ENCODE data around the gene GRK1. TPM values are rescaled to one million over a fixed set of nuclear protein-coding genes. Genes with fewer than 3 reads are reported as not detected.

Gene GRK1
- total RNA-seq, 3 donors from 2014 or later, result not detected

DNA sequence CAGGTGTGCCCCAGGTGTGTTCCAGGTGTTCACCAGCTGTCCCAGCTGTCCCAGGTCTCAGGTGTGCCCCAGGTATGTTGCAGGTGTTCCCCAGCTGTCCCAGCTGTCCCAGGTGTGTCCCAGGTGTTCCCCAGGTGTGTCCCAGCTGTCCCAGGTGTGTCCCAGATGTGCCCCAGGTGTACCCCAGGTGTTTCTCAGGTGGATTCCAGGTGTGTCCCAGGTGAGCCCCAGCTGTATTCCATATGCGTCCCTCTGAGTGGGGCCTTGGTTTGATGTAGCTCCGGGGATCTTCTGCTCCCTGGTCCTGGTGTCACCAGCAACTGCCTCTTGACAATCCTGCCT, 719 bp upstream of the GRK1 start:
- peaks cover 2 to 4% of the 10 kb centered on the region in 2 donors for H3K9me3 ChIP-seq

DNA sequence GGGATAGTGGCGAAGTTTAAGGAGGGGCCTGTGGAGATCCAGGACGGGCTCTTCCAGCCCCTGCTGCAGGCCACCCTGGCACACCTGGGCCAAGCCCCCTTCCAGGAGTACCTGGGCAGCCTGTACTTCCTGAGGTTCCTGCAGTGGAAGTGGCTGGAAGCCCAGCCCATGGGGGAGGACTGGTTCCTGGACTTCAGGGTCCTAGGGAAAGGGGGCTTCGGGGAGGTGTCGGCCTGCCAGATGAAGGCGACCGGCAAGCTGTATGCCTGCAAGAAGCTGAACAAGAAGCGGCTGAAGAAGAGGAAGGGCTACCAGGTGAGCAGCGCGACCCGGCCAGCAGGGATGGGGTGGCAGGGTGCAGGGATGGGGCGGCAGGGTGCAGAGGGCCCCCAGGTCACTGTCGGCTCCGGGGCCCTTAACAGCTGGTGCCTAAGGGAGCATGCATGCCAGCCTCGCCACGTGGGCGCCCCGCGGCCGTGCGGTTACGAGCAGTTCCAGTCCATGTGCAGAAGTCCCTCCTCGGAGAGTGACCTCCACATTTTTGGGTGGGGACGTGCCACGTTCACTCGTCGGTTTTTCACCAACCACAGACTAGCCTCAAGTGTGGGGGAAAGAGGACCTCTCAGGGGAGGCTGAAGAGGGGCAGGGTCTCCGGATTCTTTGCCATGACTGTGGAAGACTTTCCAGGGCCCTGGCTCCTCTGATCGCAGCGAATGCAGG, 912 bp downstream of the GRK1 start:
- no peak overlapping the region for H3K4me3 ChIP-seq
- H3K36me3 ChIP-seq, result no peaks in the 10 kb centered on the region
- H3K9me3 ChIP-seq, result no peaks in the 10 kb centered on the region
- TF ChIP-seq POLR2A (IDR thresholded peaks at IDR 0.05), result no peak
- H3K27me3 ChIP-seq, result no peaks in the 10 kb centered on the region
- H3K4me1 ChIP-seq, result no peaks in the 10 kb centered on the region
- peak in 1 of 2 donors; percentile 43 for DNase-seq (ENCODE audit: low spot score in 2 of 2)
- no peak overlapping the region for H3K27ac ChIP-seq
- intact Hi-C loops (cut with DNase I; ENCODE audit: low total_unique reads), result no loop called here

More for the DNA sequence above, 719 bp upstream of the GRK1 start:
- H3K27ac ChIP-seq, result no peak overlapping the region
- intact Hi-C loops (cut with DNase I; ENCODE audit: low total_unique reads), result no loop called here
- TF ChIP-seq, protein P1, sequence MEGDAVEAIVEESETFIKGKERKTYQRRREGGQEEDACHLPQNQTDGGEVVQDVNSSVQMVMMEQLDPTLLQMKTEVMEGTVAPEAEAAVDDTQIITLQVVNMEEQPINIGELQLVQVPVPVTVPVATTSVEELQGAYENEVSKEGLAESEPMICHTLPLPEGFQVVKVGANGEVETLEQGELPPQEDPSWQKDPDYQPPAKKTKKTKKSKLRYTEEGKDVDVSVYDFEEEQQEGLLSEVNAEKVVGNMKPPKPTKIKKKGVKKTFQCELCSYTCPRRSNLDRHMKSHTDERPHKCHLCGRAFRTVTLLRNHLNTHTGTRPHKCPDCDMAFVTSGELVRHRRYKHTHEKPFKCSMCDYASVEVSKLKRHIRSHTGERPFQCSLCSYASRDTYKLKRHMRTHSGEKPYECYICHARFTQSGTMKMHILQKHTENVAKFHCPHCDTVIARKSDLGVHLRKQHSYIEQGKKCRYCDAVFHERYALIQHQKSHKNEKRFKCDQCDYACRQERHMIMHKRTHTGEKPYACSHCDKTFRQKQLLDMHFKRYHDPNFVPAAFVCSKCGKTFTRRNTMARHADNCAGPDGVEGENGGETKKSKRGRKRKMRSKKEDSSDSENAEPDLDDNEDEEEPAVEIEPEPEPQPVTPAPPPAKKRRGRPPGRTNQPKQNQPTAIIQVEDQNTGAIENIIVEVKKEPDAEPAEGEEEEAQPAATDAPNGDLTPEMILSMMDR (IDR thresholded peaks at IDR 0.05), result no peak
- TF ChIP-seq POLR2A (IDR thresholded peaks at IDR 0.05), result no peak
- no peak for TF ChIP-seq POLR2AphosphoS5 (IDR thresholded peaks at IDR 0.05)
- no peaks in the 10 kb centered on the region for H3K4me1 ChIP-seq
- H3K36me3 ChIP-seq, result no peaks in the 10 kb centered on the region
- peak in 1 of 2 donors; percentile 12 for DNase-seq (ENCODE audit: low spot score in 2 of 2)
- H3K4me3 ChIP-seq, result no peak overlapping the region
- H3K27me3 ChIP-seq, result no peaks in the 10 kb centered on the region

DNA sequence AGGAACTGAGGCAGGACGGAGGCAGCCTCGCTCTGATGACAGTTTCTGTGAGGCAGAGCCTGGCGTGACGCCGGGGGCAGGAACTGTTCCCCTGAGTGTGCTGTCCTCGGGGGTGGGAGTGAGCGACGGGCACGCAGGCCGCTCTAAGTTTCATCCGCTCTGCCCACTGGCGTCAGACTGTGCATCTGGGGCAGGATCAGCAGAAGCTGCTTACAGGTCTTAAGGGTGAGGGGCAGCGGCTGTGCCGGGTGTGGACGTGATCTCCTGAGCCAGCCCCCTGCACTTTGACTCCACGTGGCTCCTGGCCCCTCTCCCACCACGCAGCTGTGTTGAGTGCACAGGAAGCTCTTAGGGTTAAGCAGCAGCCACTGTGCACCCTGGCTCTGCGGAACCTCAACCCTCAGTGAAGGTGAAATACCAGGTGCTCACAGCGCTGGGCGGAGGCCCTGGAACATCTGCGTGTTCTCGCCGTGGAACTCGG, 1.5 kb downstream of the GRK1 start:
- no peaks in the 10 kb centered on the region for H3K36me3 ChIP-seq
- TF ChIP-seq POLR2AphosphoS5 (IDR thresholded peaks at IDR 0.05) (no peak), POLR2A (IDR thresholded peaks at IDR 0.05) (no peak)
- TF ChIP-seq, protein P1 (IDR thresholded peaks at IDR 0.05), result no peak
- no peak overlapping the region for H3K27ac ChIP-seq
- no peaks in the 10 kb centered on the region for H3K9me3 ChIP-seq
- H3K4me3 ChIP-seq, result no peak overlapping the region
- no peaks in the 10 kb centered on the region for H3K27me3 ChIP-seq
- no peaks in the 10 kb centered on the region for H3K4me1 ChIP-seq
- DNase-seq (ENCODE audit: low spot score in 2 of 2), result peak in 1 of 2 donors; percentile 49
- intact Hi-C loops (cut with DNase I; ENCODE audit: low total_unique reads), result no loop called here

DNA sequence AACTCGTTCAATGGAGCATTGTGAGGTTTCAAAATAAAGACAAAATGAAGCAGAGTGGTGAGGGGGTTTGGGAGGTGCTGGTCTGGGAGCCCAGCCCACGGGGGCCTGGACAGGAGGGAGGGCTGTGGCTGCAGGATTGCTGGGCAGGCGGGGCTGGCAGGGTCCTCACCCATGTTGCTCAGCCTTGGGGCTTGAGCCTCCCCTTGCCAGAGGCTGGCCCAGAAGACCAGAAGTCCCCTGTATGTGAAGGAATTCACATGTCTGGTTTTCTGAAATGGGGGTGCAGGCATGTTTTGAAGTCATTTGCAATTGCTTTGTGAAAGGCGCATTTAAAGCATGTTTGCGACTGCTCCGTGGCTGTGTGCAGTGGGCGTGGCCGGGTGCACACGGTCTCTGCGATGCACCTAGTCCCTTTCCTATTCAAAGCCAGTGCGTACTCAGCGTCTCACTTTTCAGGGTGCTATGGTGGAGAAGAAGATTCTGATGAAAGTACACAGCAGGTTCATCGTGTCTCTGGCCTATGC, 2.3 kb downstream of the GRK1 start:
- DNase-seq (ENCODE audit: low spot score in 2 of 2), result peak in 1 of 2 donors; percentile 12
- H3K27ac ChIP-seq, result no peak overlapping the region
- H3K4me1 ChIP-seq, result no peaks in the 10 kb centered on the region
- TF ChIP-seq POLR2A (IDR thresholded peaks at IDR 0.05) (no peak), POLR2AphosphoS5 (IDR thresholded peaks at IDR 0.05) (no peak)
- TF ChIP-seq, protein P1 (IDR thresholded peaks at IDR 0.05), result no peak
- no peaks in the 10 kb centered on the region for H3K36me3 ChIP-seq
- H3K4me3 ChIP-seq, result no peak overlapping the region
- no peaks in the 10 kb centered on the region for H3K27me3 ChIP-seq
- intact Hi-C loops (cut with DNase I; ENCODE audit: low total_unique reads), result no loop called here
- H3K9me3 ChIP-seq, result no peaks in the 10 kb centered on the region

DNA sequence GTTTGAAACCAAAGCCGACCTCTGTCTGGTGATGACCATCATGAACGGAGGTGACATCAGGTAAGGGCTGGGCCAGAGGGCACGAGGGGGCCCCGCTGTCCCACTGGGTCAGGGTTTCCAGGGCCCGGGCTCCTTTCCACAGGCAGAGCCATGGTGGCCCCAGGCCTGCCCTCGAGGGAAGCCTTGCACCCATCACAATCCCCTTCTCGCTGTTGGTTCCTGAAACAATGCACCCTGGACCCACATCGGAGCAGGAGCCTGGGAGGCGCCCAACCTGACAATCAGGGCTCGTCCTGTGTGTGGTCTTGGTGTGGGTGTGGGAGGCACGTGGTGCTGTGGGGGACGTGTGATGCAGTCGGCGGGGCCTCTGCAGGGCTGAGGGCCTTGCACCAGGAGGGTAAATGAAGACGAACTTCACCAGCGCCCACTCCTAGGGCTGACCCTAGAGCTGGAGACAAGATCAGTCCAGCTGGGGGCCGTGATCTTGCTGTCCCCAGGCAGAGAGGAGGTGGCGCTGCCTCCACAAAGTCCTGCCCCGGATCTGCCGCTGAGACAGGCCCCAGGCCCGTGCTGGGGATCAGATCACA, 2.8 kb downstream of the GRK1 start:
- no peaks in the 10 kb centered on the region for H3K9me3 ChIP-seq
- TF ChIP-seq POLR2AphosphoS5 (IDR thresholded peaks at IDR 0.05), result no peak
- TF ChIP-seq, protein P1 (IDR thresholded peaks at IDR 0.05), result no peak
- TF ChIP-seq POLR2A (IDR thresholded peaks at IDR 0.05), result no peak
- intact Hi-C loops (cut with DNase I; ENCODE audit: low total_unique reads), result no loop called here
- H3K4me3 ChIP-seq, result no peak overlapping the region
- H3K27me3 ChIP-seq, result no peaks in the 10 kb centered on the region
- H3K4me1 ChIP-seq, result no peaks in the 10 kb centered on the region
- H3K36me3 ChIP-seq, result no peaks in the 10 kb centered on the region
- DNase-seq (ENCODE audit: low spot score in 2 of 2), result peak in 1 of 2 donors; percentile 41
- no peak overlapping the region for H3K27ac ChIP-seq

Data from breast epithelium (tissue), 4 donors.